Peyer's patch (tissue), 4 donors: ENCODE data around the gene RHBG. TPM values are rescaled to one million over a fixed set of nuclear protein-coding genes. Genes with fewer than 3 reads are reported as not detected.
A peak's percentile ranks its signal among the peaks of the same experiment; 100 is the strongest.
"Not testable (repeated sequence)": the region's sequence is repeated elsewhere in the genome, so short reads cannot be mapped to it uniquely, and the experiment has no call there.

Experiments
- DNase-seq, 3 donors: peaks; one replicate each; pipeline ENCODE4 v3.0.0-alpha.2; 2017 to 2019
- H3K27ac ChIP-seq, 4 donors: fragments of 200-600 bp; sonication (generic); one replicate each; pipeline ENCODE4 v1.5.1; 2016 to 2019
- H3K27me3 ChIP-seq, 2 donors: fragments of 200-600 bp; sonication (generic); one replicate each; pipeline ENCODE4 v1.5.1; 2019
- H3K36me3 ChIP-seq, 3 donors: fragments of 200-600 bp; sonication (generic); one replicate each; pipeline ENCODE4 v1.5.1; 2016 to 2019
- H3K4me1 ChIP-seq, 4 donors: fragments of 200-600 bp; sonication (generic); one replicate each; pipeline ENCODE4 v1.5.1; 2016 to 2019
- H3K4me3 ChIP-seq, 4 donors: fragments of 200-600 bp; sonication (generic); 1 replicate in 3 of 4; 2 replicates in 1 of 4; pipeline ENCODE4 v1.5.1; 2016 to 2019; ENCODE audit warnings: mild to moderate bottlenecking in 1 of 4
- H3K9me3 ChIP-seq, 4 donors: fragments of 200-600 bp; sonication (generic); one replicate each; pipeline ENCODE4 v1.5.1; 2016 to 2019; ENCODE audit warnings: mild to moderate bottlenecking in 1 of 4
- CTCF ChIP-seq, 6 experiments: fragments of 450-650 bp in 4 of 6; fragments of 200-600 bp in 2 of 6; sonication (generic) in 1 of 6; IDR thresholded peaks; one replicate each; pipeline ENCODE4 v1.5.1; 2017 to 2019; ENCODE audit warnings: antibody characterized with exemption in 6 of 6, mild to moderate bottlenecking in 3 of 6, moderate library complexity in 1 of 6
- POLR2A ChIP-seq, 2 donors: fragments of 450-650 bp; IDR thresholded peaks; one replicate each; pipeline ENCODE4 v1.5.1; 2017; ENCODE audit warnings: antibody characterized with exemption in 2 of 2, mild to moderate bottlenecking in 2 of 2, moderate library complexity in 2 of 2
- total RNA-seq, 4 donors: library from RNA; depleted of rRNA; stranded (reverse); fragments of >200 nt; gene quantifications; one replicate each; pipeline ENCODE4 v1.1.0, GENCODE V29; 2016

RHBG gene
- 1 to 10 TPM in 1 of 4 donors, not detected in 3; 3.1 TPM for total RNA-seq

GRCh38 chr1:156368889-156369684, at the start of gene RHBG:
TSS of gene RHBG (plus strand) at chr1:156369211. CDS start at chr1:156369250, 39 bp downstream.
- no peak for TF ChIP-seq POLR2A (IDR thresholded peaks at IDR 0.05)
- H3K27me3 ChIP-seq: no peaks in the 10 kb centered on the region
- no peaks in the 10 kb centered on the region for H3K36me3 ChIP-seq
- no peaks in the 10 kb centered on the region for H3K9me3 ChIP-seq
- peak within 1 kb of the TSS; percentile 30 to 55 (median 43) for H3K4me3 ChIP-seq
- no peak within 1 kb of the TSS for H3K27ac ChIP-seq
- H3K4me1 ChIP-seq: peaks cover 0 to 8% (median 3%) of the 10 kb centered on the region in 4 donors
- peak in 2 of 3 donors; percentile 73 to 79 for DNase-seq

GRCh38 chr1:156319664-156320063, 49.3 kb upstream of the RHBG start:
- H3K36me3 ChIP-seq: peaks cover 0 to 100% (median 0%) of the 10 kb centered on the region in 3 donors
- no peaks in the 10 kb centered on the region for H3K9me3 ChIP-seq
- H3K4me3 ChIP-seq: no peak overlapping the region
- no peak for DNase-seq
- no peak overlapping the region for H3K27ac ChIP-seq
- TF ChIP-seq POLR2A (IDR thresholded peaks at IDR 0.05): no peak
- TF ChIP-seq CTCF (IDR thresholded peaks at IDR 0.05): peak; percentile 5 to 56 (median 44)
- no peaks in the 10 kb centered on the region for H3K4me1 ChIP-seq
- H3K27me3 ChIP-seq: no peaks in the 10 kb centered on the region

- TF ChIP-seq CTCF (IDR thresholded peaks at IDR 0.05) (no peak), POLR2A (IDR thresholded peaks at IDR 0.05) (no peak)
- H3K9me3 ChIP-seq: no peaks in the 10 kb centered on the region
- no peak overlapping the region for H3K27ac ChIP-seq
- no peak overlapping the region for H3K4me3 ChIP-seq
- H3K4me1 ChIP-seq: no peaks in the 10 kb centered on the region
- no peaks in the 10 kb centered on the region for H3K27me3 ChIP-seq
- peaks cover 0 to 98% (median 0%) of the 10 kb centered on the region in 3 donors for H3K36me3 ChIP-seq
- DNase-seq: no peak
Observed at GRCh38 chr1:156320560-156320959, 48.5 kb upstream of the RHBG start.

GRCh38 chr1:156323179-156323578, 45.8 kb upstream of the RHBG start:
- not testable (repeated sequence) for H3K4me1 ChIP-seq, H3K27me3 ChIP-seq, H3K9me3 ChIP-seq, H3K4me3 ChIP-seq, H3K27ac ChIP-seq, DNase-seq
- peaks cover 0 to 79% (median 0%) of the 10 kb centered on the region in 3 donors for H3K36me3 ChIP-seq

- peaks cover 0 to 44% (median 0%) of the 10 kb centered on the region in 3 donors for H3K36me3 ChIP-seq
- no peaks in the 10 kb centered on the region for H3K27me3 ChIP-seq
- peaks cover 0 to 19% (median 0%) of the 10 kb centered on the region in 4 donors for H3K4me1 ChIP-seq
- peak overlapping the region in 2 of 4 donors; percentile 6 to 73 for H3K4me3 ChIP-seq
- DNase-seq: no peak
- no peak overlapping the region for H3K27ac ChIP-seq
- H3K9me3 ChIP-seq: no peaks in the 10 kb centered on the region
- TF ChIP-seq POLR2A (IDR thresholded peaks at IDR 0.05): no peak
- peak in 1 of 6 experiments; percentile 13 for TF ChIP-seq CTCF (IDR thresholded peaks at IDR 0.05)
Observed at GRCh38 chr1:156336242-156336641, 32.8 kb upstream of the RHBG start.

- H3K4me3 ChIP-seq: peak overlapping the region; percentile 54 to 88 (median 70)
- no peak for DNase-seq
- no peak for TF ChIP-seq POLR2A (IDR thresholded peaks at IDR 0.05)
- TF ChIP-seq CTCF (IDR thresholded peaks at IDR 0.05): no peak
- H3K36me3 ChIP-seq: peaks cover 0 to 34% (median 0%) of the 10 kb centered on the region in 3 donors
- H3K27me3 ChIP-seq: no peaks in the 10 kb centered on the region
- H3K4me1 ChIP-seq: peaks cover 0 to 19% (median 0%) of the 10 kb centered on the region in 4 donors
- H3K9me3 ChIP-seq: no peaks in the 10 kb centered on the region
- peak overlapping the region; percentile 54 to 90 (median 75) for H3K27ac ChIP-seq
Observed at GRCh38 chr1:156337052-156337887, 31.7 kb upstream of the RHBG start.
